Neuronal stem cell (in vitro differentiated cells): ENCODE results near the gene PDGFRA.

Experiments
- DNase-seq: peaks from one replicate; pipeline ENCODE4 v3.0.0-alpha.2; 2013; ENCODE audit warnings: low spot score
- H2AFZ ChIP-seq: one replicate; pipeline ENCODE4 v1.6.1; 2013; ENCODE audit warnings: mild to moderate bottlenecking, low read length, inconsistent platforms
- H2AK5ac ChIP-seq: 2 replicates; pipeline ENCODE4 v1.6.1; 2013; ENCODE audit warnings: low read depth, mild to moderate bottlenecking, inconsistent platforms, low read length, moderate library complexity, mixed read lengths
- H2BK120ac ChIP-seq: 2 replicates; pipeline ENCODE4 v1.6.1; 2013; ENCODE audit warnings: low read depth, mild to moderate bottlenecking, inconsistent platforms, low read length, moderate library complexity, mixed read lengths
- H2BK12ac ChIP-seq: one replicate; pipeline ENCODE4 v1.6.1; 2013; ENCODE audit warnings: low read length, inconsistent platforms
- H2BK15ac ChIP-seq: 2 replicates; pipeline ENCODE4 v1.6.1; 2013; ENCODE audit warnings: mild to moderate bottlenecking, low read length, inconsistent platforms, mixed read lengths
- H2BK5ac ChIP-seq: one replicate; pipeline ENCODE4 v1.6.1; 2013; ENCODE audit warnings: inconsistent platforms, mild to moderate bottlenecking, low read length, moderate library complexity
- H3K14ac ChIP-seq: one replicate; pipeline ENCODE4 v1.6.1; 2013; ENCODE audit warnings: low read length, inconsistent platforms
- H3K18ac ChIP-seq: 2 replicates; pipeline ENCODE4 v1.6.1; 2013; ENCODE audit warnings: low read length, inconsistent platforms
- H3K23ac ChIP-seq: 2 replicates; pipeline ENCODE4 v1.6.1; 2013; ENCODE audit warnings: low read depth, mild to moderate bottlenecking, mixed read lengths, low read length, inconsistent platforms; ENCODE audit not compliant: poor library complexity
- H3K27ac ChIP-seq: replicated peaks from 3 replicates; pipeline ENCODE4 v1.5.1; 2013; ENCODE audit warnings: low read length, inconsistent platforms
- H3K27me3 ChIP-seq, 3 experiments: 2 replicates each; pipeline ENCODE4 v1.6.1; 2013; ENCODE audit warnings: low read length in 3 of 3, mild to moderate bottlenecking in 2 of 3, inconsistent platforms in 1 of 3, low read depth in 1 of 3, mixed read lengths in 1 of 3, moderate library complexity in 1 of 3; ENCODE audit not compliant: control insufficient read depth in 3 of 3, insufficient read depth in 3 of 3
- H3K36me3 ChIP-seq, 2 donors: replicated peaks in 1 of 2; 2 replicates each; pipeline ENCODE4 v1.6.1; 2013; ENCODE audit warnings: low read length in 2 of 2; ENCODE audit not compliant: control insufficient read depth in 2 of 2, insufficient read depth in 2 of 2
- H3K4ac ChIP-seq: 2 replicates; pipeline ENCODE4 v1.6.1; 2013; ENCODE audit warnings: inconsistent platforms, mild to moderate bottlenecking, low read length, moderate library complexity
- H3K4me1 ChIP-seq, 2 donors: 1 replicate in 1 of 2; 2 replicates in 1 of 2; pipeline ENCODE4 v1.6.1; 2013; ENCODE audit warnings: low read length in 2 of 2, low read depth in 1 of 2; ENCODE audit not compliant: control insufficient read depth in 2 of 2, insufficient read depth in 1 of 2
- H3K4me2 ChIP-seq: one replicate; pipeline ENCODE4 v1.6.1; 2013; ENCODE audit warnings: mild to moderate bottlenecking, low read length, inconsistent platforms; ENCODE audit not compliant: insufficient read depth, poor library complexity, severe bottlenecking
- H3K4me3 ChIP-seq, 2 donors: 2 replicates each; pipeline ENCODE4 v1.5.1; 2013; ENCODE audit warnings: low read length in 2 of 2, mild to moderate bottlenecking in 2 of 2, inconsistent platforms in 1 of 2, moderate library complexity in 1 of 2
- H3K79me1 ChIP-seq: one replicate; pipeline ENCODE4 v1.6.1; 2013; ENCODE audit warnings: low read depth, mild to moderate bottlenecking, inconsistent platforms, low read length, moderate library complexity
- H3K9ac ChIP-seq: one replicate; pipeline ENCODE4 v1.6.1; 2013; ENCODE audit warnings: mild to moderate bottlenecking, low read depth, low read length, inconsistent platforms; ENCODE audit not compliant: poor library complexity
- H3K9me3 ChIP-seq, 2 donors: replicated peaks in 1 of 2; 2 replicates each; pipeline versions ENCODE3 to v1.6.1; 2013; ENCODE audit warnings: low read length in 2 of 2, mild to moderate bottlenecking in 2 of 2, inconsistent platforms in 1 of 2, low read depth in 1 of 2, mixed read lengths in 1 of 2, moderate library complexity in 1 of 2; ENCODE audit not compliant: control insufficient read depth in 2 of 2, insufficient read depth in 1 of 2
- H4K8ac ChIP-seq: one replicate; pipeline ENCODE4 v1.6.1; 2013; ENCODE audit warnings: low read depth, mild to moderate bottlenecking, inconsistent platforms, low read length, moderate library complexity
- H4K91ac ChIP-seq: one replicate; pipeline ENCODE4 v1.6.1; 2013; ENCODE audit warnings: low read length, low read depth, mild to moderate bottlenecking, inconsistent platforms; ENCODE audit not compliant: poor library complexity
- WGBS, 2 donors: extraction: QIAGEN DNeasy Blood & Tissue Kit; methylation state at CpG; one replicate each; pipeline ENCODE4 v1.1.7; 2013; ENCODE audit warnings: missing lambda C conversion rate in 2 of 2, mixed read lengths in 1 of 2; ENCODE audit not compliant: insufficient read length in 2 of 2, insufficient replicate concordance in 1 of 2; ENCODE audit errors: extremely low coverage in 2 of 2; 5-methylcytosine and 5-hydroxymethylcytosine counted together

Gene PDGFRA

GRCh38 chr4:54254915-54255246 lies 25.8 kb downstream of the PDGFRA start:
- peaks cover 0 to 1% of the 10 kb centered on the region in 2 donors for H3K9me3 ChIP-seq
- H2BK15ac ChIP-seq: no peak overlapping the region
- no peaks in the 10 kb centered on the region for H3K79me1 ChIP-seq
- H3K14ac ChIP-seq: no peak overlapping the region
- H3K18ac ChIP-seq: no peak overlapping the region
- H4K8ac ChIP-seq: no peak overlapping the region
- no peak overlapping the region for H3K27ac ChIP-seq
- no CpG with 5 or more reads among the region's 4 CpGs for whole genome bisulfite sequencing, 2 donors
- no peaks in the 10 kb centered on the region for H3K36me3 ChIP-seq
- no peak overlapping the region for H3K9ac ChIP-seq
- H2BK5ac ChIP-seq: no peak overlapping the region
- H2AK5ac ChIP-seq: no peak overlapping the region
- no peaks in the 10 kb centered on the region for H3K27me3 ChIP-seq
- no peak overlapping the region for H3K4ac ChIP-seq
- H3K4me2 ChIP-seq: no peak overlapping the region
- no peak overlapping the region for H2BK120ac ChIP-seq
- no peak for DNase-seq
- H2AFZ ChIP-seq: no peak overlapping the region
- no peak overlapping the region for H2BK12ac ChIP-seq
- no peak overlapping the region for H3K4me3 ChIP-seq
- no peak overlapping the region for H4K91ac ChIP-seq
- no peaks in the 10 kb centered on the region for H3K4me1 ChIP-seq
- no peak overlapping the region for H3K23ac ChIP-seq

- no peak overlapping the region for H3K27ac ChIP-seq
- no peak overlapping the region for H2BK15ac ChIP-seq
- H3K9me3 ChIP-seq: no peaks in the 10 kb centered on the region
- H3K79me1 ChIP-seq: no peaks in the 10 kb centered on the region
- no peaks in the 10 kb centered on the region for H3K4me1 ChIP-seq
- no peak overlapping the region for H4K91ac ChIP-seq
- no peak overlapping the region for H3K4ac ChIP-seq
- no peaks in the 10 kb centered on the region for H3K36me3 ChIP-seq
- no peak overlapping the region for H3K18ac ChIP-seq
- H2BK12ac ChIP-seq: no peak overlapping the region
- H2BK120ac ChIP-seq: no peak overlapping the region
- no peaks in the 10 kb centered on the region for H3K27me3 ChIP-seq
- no CpG with 5 or more reads among the region's 2 CpGs for WGBS, 2 donors
- no peak overlapping the region for H3K9ac ChIP-seq
- H3K4me3 ChIP-seq: no peak overlapping the region
- H2AK5ac ChIP-seq: no peak overlapping the region
- H3K4me2 ChIP-seq: no peak overlapping the region
- no peak overlapping the region for H4K8ac ChIP-seq
- no peak overlapping the region for H3K23ac ChIP-seq
- no peak overlapping the region for H2BK5ac ChIP-seq
- H2AFZ ChIP-seq: no peak overlapping the region
- DNase-seq: no peak
- H3K14ac ChIP-seq: no peak overlapping the region
Measured at GRCh38 chr4:54255881-54256280, 26.8 kb downstream of the PDGFRA start.

- H3K79me1 ChIP-seq: no peaks in the 10 kb centered on the region
- H3K4ac ChIP-seq: no peak overlapping the region
- H3K36me3 ChIP-seq: no peaks in the 10 kb centered on the region
- no peaks in the 10 kb centered on the region for H3K9me3 ChIP-seq
- H2AK5ac ChIP-seq: no peak overlapping the region
- H3K4me1 ChIP-seq: no peaks in the 10 kb centered on the region
- H3K14ac ChIP-seq: no peak overlapping the region
- no peak overlapping the region for H2BK120ac ChIP-seq
- H2AFZ ChIP-seq: no peak overlapping the region
- no peak for DNase-seq
- H4K91ac ChIP-seq: no peak overlapping the region
- H3K18ac ChIP-seq: no peak overlapping the region
- H3K4me2 ChIP-seq: no peak overlapping the region
- no CpG with 5 or more reads among the region's 11 CpGs for WGBS, 2 donors
- H3K4me3 ChIP-seq: no peak overlapping the region
- no peaks in the 10 kb centered on the region for H3K27me3 ChIP-seq
- H4K8ac ChIP-seq: no peak overlapping the region
- H2BK12ac ChIP-seq: no peak overlapping the region
- H3K23ac ChIP-seq: no peak overlapping the region
- no peak overlapping the region for H2BK5ac ChIP-seq
- H3K9ac ChIP-seq: no peak overlapping the region
- H3K27ac ChIP-seq: no peak overlapping the region
- H2BK15ac ChIP-seq: no peak overlapping the region
Measured at GRCh38 chr4:54256491-54257486, 27.7 kb downstream of the PDGFRA start.

GRCh38 chr4:54265366-54265765 lies 36.3 kb downstream of the PDGFRA start:
- no peaks in the 10 kb centered on the region for H3K9me3 ChIP-seq
- no peak overlapping the region for H2BK12ac ChIP-seq
- no peak overlapping the region for H2AK5ac ChIP-seq
- H2AFZ ChIP-seq: no peak overlapping the region
- no peak overlapping the region for H4K91ac ChIP-seq
- H3K4ac ChIP-seq: no peak overlapping the region
- no peak overlapping the region for H3K27ac ChIP-seq
- peaks cover 0 to 2% of the 10 kb centered on the region in 2 donors for H3K4me1 ChIP-seq
- no peak overlapping the region for H4K8ac ChIP-seq
- H3K14ac ChIP-seq: no peak overlapping the region
- no peak overlapping the region for H2BK15ac ChIP-seq
- no peaks in the 10 kb centered on the region for H3K36me3 ChIP-seq
- no peaks in the 10 kb centered on the region for H3K79me1 ChIP-seq
- H3K4me2 ChIP-seq: no peak overlapping the region
- no peak overlapping the region for H3K23ac ChIP-seq
- WGBS, 2 donors: no CpG with 5 or more reads among the region's 4 CpGs
- H3K18ac ChIP-seq: no peak overlapping the region
- no peak overlapping the region for H2BK120ac ChIP-seq
- no peaks in the 10 kb centered on the region for H3K27me3 ChIP-seq
- H3K4me3 ChIP-seq: no peak overlapping the region
- no peak overlapping the region for H2BK5ac ChIP-seq
- no peak overlapping the region for H3K9ac ChIP-seq
- DNase-seq: no peak
